Midbrain (tissue), 1 donor: ENCODE measurements around the gene RBM25.
A peak's percentile ranks its signal among the peaks of the same experiment; 100 is the strongest.
"Not testable (repeated sequence)": the region's sequence is repeated elsewhere in the genome, so short reads cannot be mapped to it uniquely, and the experiment has no call there.

Source experiments
- DNase-seq: peaks from one replicate; lab custom pipeline; 2025; lab: John Stamatoyannopoulos, UW

RBM25 gene

DNA sequence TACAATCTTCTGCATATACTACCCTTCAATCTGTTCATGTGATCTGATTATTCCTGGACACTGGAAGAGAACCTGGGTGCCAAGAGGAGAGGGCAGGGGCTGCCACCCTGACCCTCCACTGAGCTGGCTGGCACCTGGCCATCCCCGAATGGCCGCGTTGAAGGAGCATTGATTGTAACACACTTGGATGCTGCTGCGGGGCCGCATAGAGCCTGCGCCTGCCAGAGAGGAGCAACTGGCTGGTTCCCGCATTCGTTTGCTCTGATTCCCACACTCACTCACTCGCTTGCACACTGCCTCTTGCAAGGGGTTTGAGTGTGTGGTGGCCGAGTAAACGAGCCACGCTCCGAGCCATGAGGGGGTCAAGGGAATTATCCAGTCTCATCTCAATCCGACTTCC is 110.4 kb downstream of the RBM25 start:
- DNase-seq, result peak; percentile 36

GRCh38 chr14:73169855-73170254 is 111.5 kb downstream of the RBM25 start:
- not testable (repeated sequence) for DNase-seq

- DNase-seq, result no peak
These were observed 112.4 kb downstream of the RBM25 start for GRCh38 chr14:73170686-73171085.

DNA sequence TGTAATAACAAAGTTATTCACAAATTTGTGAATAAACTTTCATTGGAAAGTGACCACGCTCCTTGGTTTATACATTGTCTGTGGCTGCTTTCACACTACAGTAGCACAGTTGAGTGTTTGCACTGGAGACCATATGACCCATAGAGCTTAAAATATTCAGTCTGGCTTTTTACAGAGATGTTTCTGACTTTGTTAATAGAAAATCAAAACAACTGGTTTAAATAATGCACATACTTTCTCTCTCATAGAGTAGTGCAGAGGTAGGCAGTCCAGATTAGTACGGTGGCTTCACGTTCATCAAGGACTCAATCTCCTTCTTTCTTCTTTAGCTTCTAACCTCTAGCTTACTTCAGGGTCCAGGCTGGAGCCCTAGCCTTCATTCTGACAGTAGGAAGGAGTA is 114.2 kb downstream of the RBM25 start:
- no peak for DNase-seq

DNA sequence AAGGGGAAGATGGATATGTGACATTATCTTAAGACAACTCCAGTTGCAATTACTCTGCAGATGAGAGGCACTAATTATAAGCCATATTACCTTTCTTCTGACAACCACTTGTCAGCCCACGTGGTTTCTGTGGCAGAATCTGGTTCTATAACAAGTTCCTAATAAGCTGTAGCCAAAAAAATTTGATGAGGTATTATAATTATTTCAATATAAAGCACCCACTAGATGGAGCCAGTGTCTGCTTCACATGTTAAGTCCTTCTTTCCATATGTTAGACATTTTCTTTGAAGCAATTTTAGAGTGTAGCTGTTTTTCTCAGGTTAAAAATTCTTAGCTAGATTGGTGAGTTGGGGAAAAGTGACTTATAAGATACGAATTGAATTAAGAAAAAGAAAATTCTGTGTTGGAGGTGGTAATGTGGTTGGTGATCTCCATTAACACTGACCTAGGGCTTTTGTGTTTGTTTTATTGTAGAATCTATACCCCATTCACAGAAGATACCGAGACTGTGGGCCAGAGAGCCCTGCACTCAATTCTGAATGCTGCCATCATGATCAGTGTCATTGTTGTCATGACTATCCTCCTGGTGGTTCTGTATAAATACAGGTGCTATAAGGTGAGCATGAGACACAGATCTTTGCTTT is 114.9 kb downstream of the RBM25 start:
- peak; percentile 27 for DNase-seq
